GM21423 (cell line): ENCODE data around the gene KCNK4.

Experiments
- ATAC-seq: cut with Tn5 transposase; IDR thresholded peaks from one replicate; pipeline ENCODE4 v1.9.1; 2021; ENCODE audit warnings: mild to moderate bottlenecking, moderate library complexity; ENCODE audit not compliant: unreplicated experiment

KCNK4 gene

DNA sequence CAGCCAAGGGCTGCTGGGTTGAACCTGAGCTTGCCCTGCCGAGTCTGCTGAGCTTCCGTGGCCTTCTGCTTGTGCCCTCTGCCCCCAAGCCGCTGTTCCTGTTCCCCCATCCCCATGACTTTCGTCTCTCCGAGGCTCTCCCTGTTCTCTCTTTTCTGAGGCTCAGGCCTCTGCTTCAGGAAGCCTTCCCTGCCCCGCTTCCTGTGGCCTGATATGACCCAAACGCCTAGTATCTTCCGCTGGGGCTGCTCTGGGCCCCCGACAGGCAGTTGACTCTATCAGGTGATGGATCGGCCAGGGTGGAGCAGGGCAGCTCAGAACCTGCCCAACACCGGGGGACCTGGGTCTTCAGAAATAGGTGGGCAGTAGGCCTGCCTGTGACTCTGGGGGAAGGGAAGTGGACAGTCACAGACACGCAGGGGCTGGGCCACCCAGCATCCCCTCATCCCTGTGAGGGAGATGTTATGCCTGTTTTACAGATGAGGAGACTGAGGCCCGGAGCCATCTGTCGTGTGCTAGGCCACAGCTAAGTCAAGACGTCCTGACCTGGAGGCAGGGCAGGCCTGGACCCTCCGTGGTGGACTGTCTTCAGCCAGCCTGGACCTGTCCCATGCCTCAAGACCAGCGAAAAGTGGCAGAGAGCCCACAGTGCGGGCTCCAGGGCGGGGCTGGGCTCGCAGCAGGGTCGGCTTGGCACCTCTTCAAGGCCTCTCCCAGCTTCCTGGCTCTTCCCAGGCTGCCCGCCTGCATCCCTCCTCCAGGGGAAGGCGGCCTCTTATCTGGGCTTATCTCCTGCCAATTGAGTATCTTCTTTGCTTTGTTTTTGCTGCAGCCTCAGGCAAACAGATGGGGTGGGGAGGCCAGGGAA lies 22.8 kb upstream of the KCNK4 start:
- ATAC-seq: no peak

DNA sequence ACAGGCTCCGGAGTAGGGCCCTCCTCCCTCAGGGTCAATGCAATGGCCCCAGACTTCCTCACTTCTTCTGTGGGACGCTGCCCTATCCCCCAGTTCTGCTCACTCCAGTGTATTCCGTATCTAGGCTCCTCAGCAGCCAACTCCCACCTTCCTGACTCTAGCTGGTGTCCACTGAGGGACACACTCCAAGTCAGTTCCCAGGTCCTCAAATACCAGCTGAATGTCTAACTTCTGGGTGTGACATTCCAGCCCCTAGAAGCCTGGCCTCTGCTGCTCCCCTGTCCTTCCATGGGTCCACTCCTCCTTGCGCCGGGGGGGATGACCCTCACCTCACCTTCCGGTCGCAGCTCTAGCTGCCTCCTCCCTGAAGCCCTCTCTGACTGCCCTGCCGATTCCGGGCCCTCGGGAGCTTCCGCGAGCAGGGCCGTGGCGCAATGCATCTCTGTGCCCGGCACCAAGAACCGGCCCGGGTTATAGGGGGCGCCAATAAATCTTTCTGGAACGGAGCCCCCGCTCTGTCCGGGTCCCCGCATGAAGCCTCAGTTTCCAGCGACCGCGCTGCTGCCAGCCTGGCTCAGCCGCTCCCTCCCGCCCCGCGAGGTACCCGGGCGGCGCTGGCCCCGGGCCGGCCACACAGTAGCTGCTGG lies 22.1 kb upstream of the KCNK4 start:
- peak; percentile 10 for ATAC-seq

DNA sequence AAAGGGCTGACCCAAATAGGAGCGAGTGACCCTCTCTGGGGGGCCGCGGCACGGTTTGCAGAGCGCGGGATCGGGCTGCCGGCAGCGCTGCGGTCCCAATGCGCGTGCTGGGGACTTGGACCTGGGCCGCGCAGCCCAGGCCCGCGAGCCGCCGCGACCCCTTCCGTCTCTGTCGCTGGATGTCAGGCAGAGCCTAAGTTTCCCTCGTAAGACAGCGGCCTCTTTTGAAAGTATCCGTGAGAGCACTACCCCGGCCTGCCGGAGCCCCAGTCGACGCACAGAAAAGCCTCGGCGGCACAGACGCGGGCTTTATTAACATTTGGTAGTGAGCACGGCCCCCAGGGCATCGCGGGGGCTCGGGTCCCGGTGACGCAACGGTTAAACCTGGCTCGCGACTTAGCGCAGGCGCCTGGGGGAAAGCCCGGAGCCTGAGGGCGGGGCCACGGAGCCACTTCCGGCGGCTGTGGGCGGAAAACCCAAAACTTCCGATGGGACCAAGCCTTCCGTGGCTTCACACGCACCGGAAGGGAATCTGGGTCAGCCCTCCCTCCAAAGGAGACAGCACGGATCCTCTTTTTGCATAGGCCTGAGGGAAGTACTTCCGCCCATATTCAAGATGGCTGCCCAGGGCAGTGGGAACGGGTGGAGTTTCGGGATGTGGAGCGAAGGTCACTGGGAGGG lies 21.4 kb upstream of the KCNK4 start:
- ATAC-seq: peak; percentile 64

DNA sequence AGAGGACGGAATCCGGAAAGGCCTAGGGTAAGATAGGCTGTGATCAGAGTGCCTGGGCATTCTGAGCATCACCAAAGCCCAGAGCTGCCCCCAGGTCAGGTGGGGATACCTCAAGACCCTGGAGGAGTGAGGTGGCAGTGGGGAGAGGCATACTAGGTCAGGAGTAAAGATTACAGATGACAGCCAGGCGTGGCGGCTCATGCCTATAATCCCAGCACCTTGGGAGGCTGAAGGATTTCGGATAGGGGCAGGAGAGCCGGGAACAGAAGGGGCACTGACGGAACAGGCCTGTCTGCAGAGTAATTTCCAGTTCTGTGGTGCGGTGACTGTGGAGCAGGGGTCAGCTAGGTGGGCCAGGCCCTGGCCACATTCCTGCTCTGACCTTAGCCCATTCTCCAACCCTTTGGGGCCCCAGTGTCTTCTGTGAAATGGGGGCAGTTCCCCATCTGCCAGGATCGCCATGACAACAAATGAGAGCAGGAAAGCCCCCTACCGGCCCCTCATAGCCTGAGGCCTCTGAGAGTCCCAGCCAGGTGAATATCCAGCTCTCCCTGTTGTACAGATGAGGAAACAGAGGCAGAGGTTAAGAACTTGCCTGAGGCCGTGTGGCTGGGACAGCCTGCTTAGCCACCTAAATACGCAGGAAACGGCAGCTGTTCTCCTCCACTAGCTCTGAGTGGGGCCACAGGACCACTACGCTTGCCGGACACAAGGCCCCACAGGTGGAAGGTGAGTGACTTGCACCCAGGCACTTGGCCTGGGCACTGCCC lies 15.9 kb upstream of the KCNK4 start:
- no peak for ATAC-seq

DNA sequence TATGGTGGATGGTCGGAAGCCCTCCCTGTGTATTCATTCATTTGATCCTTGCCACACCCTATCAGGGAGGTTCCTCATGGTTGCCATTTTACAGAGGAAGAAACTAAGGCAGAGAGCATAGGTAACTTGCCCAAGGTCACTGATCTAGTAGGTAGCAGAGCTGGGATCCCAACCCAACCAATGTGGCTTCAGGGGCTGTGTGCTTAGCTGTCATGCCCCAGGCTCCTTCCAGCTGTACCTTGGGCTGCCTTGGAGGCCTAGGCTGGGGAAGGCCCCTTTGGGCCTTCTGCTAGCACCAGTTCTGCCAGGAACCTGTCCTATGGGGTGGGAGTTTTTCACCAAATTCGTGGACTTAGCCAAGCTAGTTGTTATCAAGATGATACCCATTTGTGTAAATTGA lies 15.3 kb upstream of the KCNK4 start:
- ATAC-seq: no peak

DNA sequence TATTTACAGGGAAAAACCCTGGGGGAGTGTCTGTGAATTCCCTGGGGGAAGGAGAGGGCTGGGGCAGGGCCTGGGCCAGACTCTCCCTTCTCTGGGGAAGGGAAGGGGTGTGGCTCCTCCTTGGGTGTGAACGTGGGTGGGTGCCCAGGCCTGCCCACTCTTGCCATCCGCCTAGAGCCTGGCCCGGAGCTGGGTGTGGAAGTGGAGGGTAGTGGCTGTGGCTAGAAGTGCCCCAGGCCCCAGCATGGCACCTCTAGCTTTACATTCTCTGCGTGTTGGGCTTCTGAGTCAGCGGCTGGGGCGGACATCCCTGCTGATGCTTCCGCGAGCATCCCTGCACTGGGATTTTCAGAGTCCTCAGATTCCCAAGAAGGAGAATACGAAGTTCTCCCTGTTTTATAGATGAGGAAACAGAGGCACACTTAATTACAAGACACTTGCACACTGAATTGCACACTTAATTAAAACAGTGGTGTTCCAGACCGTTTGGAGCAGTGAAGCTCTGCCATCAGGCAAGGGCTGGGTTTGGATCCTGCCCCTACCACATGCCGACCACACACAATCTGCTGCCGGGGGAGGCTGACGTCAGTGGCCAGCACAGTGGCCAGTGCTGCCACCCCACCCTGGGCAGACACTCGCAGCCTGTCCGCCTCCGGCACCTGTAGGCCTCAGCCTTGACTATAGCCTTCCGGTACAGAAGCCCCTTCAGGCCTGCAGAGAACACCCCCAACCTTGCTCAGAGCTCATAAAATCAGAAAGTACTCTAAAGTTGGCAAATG lies 14.3 kb upstream of the KCNK4 start:
- no peak for ATAC-seq

DNA sequence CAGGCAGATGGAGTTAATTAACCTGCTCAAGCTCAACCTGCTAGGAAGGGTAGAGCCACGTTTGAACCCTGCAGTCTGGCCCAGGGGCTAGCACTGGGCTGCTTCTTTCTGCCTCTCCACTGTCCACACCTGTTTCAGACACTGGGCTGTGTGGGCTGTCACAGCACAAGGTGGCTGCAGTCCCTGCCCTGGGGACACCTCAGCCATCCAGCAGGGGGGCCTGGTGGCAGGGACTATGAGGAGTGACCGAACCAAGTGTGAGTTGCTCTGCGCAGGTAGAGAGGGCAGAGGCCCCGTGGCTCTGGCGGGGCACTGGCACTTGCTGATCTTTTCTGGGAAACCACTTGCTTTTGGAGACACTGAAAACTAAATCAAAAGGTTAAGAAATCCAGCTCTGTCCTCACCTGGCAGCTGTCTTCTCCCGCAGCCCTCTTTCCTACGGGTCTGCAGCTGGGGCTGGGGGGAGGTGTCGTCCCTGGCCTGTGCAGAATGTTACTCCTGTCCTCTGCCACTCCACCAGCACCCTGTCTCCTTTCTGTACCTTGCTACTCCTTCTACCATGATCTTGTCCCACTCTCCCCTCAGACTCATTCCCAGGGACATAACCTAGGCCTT lies 12.4 kb upstream of the KCNK4 start:
- no peak for ATAC-seq

DNA sequence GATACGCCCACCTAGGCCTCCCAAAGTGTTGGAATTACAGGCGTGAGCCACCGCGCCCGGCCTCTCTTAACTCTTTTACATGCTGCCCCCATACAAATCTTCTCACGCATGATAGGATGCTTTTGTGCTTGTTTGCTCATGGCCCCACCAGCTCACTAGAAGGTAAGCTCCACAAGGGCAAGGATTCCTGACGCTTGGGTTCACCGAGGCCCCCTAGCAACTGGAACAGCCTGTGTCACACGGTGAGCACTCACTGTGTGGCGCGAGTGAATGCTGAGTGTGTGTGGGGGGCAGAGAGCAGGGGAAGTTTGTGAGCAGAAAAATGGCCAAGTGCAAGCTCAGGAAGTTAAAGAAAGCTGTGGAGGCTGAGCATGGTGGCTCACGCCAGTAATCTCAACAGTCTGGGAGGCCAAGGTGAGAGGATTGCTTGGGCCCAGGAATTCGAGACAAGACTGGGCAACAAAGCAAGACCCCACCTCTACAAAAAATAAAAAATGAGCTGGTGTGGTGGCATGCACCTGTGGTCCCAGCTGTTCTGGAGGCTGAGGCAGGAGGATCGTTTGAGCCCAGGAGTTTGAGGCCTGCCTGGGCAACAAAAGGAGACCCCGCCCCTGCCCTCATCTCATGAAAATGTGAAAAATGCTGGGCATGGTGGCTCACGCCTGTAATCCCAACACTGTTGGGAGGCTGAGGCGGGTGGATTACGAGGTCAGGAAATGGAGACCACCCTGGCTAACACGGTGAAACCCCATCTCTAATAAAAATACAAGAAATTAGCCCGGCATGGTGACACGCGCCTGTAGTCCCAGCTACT lies 8.9 kb upstream of the KCNK4 start:
- ATAC-seq: no peak

DNA sequence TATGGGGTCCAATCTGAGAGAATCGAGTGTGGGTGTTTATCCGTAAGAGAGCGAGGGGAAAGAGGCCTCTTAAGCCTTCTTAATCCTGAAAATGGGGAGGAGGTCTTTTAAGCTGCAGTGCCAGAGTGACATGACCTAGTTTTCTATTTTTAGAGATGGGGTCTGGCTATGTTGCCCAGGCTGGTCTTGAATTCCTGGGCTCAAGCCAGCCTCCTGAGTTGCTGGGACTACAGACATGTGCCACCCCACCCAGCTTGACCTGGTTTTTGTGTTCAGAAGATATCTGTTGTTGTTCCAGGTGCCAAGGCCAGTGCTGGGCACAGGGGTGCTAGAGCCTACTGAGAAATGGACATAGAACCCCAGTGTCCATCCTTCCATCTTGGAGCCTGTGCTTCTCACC lies 8.0 kb upstream of the KCNK4 start:
- ATAC-seq: no peak

DNA sequence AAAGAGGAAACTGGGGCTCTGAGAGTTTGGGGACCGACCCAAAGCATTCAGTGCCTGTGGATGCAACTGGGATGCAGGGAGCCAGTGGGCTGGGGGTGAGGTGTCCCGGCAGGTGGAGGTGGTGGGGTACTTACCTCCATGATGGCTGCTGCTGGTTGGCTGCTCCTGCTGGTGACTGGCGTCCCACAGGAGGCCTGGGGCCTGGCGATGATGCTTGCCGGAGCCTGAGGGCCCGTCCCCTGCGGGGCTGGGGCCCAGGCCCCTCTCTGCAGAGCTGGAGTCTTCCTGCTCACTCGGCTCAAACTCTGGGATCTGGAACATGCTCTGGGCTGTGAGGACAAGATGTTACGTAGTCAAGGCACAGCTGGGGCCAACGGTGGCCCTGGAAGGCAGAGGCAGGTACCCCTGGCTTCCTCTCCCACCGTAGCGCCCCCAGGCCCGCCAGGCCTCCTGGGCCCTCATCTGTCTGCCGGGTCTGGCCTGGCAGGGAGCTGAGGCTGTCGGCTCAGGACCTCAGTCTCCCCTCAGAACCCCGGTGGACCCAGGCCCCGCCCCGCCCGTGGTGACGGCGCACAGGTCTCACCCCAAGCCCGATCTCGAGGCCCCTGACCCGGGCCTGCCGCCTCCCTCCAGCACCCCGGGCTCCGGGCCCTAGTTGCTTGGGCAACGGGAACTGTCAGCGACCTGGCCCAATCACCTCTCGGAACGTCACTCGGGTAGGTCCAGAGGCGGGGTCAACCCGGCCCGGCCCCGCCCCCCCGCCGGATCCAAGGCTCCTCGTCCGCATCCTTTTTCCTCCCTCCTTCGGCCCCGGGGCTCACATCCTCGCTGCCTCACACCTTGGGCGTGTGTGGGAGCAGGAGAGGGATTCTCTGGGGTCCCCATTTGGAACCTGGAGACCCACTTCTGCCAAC lies 6.8 kb upstream of the KCNK4 start, which contains the start of gene BAD:
Gene BAD, minus strand, starts transcription at position 618 of the 914 bp plus-strand sequence. Its CDS starts 297 bp downstream, at position 321.
- peak; percentile 68 for ATAC-seq

DNA sequence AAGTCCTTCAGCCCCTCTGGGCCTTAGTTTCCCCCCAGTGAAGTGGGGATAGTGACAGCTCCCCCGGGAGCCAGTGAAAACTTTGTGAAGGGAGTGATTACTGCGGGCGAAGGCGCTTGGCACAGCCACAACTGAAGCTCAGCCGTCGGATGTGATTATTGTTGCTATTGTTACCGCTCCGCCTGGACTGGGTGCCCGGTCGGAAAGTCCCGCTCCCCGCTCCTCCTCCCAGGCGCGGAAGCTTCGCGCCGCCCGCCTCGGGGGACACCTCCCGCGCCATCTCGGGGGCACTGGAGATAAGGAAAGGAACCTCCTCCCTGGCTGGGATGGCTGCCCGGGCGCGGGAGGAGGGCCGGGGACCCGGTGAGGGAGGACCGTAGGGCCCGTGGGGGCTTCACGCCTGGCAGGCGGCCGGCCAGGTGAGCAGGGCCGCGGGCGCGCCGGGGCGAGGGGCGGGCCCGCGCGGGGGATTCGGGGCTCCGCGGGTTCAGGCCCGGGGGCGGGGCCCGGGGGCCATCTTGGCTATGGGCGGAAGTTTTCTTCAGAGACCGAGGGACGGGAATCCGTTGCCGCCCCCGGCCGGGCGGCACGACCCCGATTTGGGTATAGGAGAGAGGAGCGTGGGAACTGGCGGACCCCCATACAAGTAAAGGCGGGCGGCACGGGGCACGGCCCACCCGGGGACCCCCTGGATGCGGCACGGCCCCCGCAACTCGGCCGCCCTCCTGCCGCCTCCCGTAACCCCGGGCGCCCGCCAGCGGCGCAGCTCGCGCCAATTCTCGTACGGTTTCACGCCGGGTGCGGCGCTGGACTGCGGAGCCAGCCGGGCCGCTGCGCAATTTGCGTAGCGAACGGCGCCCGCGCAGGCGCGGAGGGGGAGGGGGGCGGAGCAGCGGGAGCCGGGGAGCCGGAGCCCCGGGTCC lies 5.9 kb upstream of the KCNK4 start, which contains the start of gene GPR137:
Gene GPR137, plus strand, starts transcription at position 887 of the 923 bp plus-strand sequence. CDS start 677 bp downstream, outside the sequence.
- peak; percentile 56 for ATAC-seq

DNA sequence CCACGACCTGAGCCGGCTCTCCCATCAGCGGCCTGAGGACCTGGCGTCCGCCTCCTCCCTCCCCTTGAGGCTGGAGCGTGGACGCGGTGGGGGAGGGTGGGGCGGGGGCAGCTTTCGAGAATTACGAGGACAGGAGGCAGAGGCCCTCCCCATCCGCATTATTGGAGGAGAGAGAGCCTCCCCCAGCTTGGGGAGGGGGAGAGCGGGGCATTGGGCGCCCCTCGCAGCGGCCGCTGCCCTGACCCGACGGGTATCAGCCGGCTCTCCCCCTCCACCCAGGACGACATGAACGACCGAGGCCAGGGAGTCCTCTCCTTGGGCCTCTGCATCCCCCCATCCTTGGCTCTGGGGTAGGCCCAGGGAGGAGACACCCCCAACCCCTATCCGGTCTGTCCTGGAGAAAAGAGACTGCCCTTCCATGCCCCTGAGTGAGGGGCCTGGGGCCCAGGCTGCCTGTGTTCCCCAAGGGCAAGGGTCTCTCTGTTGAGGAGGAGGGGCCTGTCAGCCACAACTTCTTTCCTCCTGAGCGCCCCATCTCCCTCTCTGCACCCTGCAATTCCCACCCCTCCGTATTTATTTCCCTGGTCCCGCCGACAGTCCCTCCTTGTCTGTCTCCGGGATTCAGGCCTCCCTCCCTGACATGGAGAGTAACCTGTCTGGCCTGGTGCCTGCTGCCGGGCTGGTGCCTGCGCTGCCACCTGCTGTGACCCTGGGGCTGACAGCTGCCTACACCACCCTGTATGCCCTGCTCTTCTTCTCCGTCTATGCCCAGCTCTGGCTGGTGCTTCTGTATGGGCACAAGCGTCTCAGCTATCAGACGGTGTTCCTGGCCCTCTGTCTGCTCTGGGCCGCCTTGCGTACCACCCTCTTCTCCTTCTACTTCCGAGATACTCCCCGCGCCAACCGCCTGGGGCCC lies 5.0 kb upstream of the KCNK4 start:
- ATAC-seq: peak; percentile 0

DNA sequence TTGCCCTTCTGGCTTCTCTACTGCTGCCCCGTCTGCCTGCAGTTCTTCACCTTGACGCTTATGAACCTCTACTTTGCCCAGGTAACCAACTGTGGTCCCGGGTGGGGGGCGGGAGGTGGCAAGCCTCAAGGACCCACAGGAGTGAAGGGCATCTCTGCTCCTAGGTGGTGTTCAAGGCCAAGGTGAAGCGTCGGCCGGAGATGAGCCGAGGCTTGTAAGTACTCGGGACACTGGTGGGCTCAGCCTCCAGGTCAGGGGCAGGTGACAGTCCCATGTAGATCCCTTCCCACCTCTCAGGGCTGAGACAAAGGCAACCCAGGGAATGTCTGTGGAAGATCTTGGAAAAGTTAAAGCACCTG lies 4.3 kb upstream of the KCNK4 start:
- ATAC-seq: no peak

DNA sequence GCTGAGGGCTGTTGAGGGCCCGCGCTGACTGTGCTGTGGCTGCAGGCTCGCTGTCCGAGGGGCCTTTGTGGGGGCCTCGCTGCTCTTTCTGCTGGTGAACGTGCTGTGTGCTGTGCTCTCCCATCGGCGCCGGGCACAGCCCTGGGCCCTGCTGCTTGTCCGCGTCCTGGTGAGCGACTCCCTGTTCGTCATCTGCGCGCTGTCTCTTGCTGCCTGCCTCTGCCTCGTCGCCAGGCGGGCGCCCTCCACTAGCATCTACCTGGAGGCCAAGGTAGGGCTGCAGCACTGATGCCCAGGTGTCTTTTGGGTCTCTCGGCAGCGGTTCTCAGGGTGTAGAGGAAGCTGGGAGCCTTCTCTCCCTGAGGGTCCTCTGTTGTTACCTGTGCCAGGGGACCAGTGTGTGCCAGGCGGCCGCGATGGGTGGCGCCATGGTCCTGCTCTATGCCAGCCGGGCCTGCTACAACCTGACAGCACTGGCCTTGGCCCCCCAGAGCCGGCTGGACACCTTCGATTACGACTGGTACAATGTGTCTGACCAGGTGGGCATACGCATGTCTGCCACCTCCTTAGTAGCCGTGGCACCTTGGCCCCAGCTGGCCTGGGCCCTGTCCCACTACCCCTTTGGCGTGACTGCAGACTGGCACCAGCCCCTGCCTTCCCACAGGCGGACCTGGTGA lies 3.3 kb upstream of the KCNK4 start:
- ATAC-seq: no peak

DNA sequence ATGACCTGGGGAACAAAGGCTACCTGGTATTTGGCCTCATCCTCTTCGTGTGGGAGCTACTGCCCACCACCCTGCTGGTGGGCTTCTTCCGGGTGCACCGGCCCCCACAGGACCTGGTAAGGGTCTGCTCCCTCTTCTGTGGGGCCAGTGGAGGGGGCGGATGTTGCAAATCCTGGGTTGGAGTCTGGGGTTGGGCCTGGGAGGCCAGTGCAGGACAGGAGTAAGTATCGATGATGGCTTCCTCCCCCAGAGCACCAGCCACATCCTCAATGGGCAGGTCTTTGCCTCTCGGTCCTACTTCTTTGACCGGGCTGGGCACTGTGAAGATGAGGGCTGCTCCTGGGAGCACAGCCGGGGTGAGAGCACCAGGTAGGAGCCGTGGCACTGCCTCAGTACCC lies 2.8 kb upstream of the KCNK4 start:
- ATAC-seq: no peak
